GM21737 (cell line): ENCODE measurements around the gene ZNF362.
"Not testable (repeated sequence)": the region's sequence is repeated elsewhere in the genome, so short reads cannot be mapped to it uniquely, and the experiment has no call there.

Experiments
- ATAC-seq: cut with Tn5 transposase; IDR thresholded peaks from one replicate; pipeline ENCODE4 v1.9.1; 2021; ENCODE audit warnings: mild to moderate bottlenecking, moderate library complexity; ENCODE audit not compliant: unreplicated experiment

The ZNF362 gene

DNA sequence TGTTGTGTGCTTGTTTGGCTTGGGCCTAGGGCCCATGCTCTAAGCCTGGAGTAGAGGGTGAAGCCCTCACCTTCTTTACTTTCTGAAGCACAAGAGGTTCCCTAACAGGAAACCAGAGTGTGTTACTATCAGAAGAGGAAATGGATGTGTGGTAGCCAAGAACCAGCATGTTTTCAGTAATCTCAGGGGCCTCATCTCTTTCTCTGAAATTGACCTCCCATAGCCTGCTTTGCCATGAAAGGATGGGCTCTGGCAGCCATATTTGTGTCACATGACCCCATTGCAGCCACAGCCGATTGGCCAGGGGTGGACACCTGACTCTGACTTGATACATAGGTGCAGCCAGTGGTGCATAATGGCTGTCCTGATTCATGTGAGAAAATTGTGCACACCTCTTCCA, 46.0 kb downstream of the ZNF362 start:
- ATAC-seq, result no peak

DNA sequence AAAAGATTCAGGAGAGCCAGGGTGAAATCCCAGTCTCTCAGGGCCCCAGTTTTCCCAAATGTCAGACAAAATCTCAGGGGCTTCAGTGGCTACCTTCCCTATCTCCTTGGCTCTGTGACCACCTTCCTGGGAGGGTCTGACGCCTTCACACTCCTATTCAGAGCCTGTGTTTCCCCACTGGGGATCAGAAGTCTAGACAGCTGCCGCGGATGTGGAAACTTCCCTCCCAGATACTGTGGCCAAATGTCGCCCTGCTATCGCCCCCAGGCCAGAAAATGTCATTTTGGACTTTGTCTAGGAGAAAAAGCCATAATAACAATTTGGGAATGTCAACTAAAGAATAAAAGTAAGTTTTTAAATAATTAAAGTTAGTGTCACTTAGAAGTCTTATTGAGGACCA, 48.7 kb downstream of the ZNF362 start:
- no peak for ATAC-seq

DNA sequence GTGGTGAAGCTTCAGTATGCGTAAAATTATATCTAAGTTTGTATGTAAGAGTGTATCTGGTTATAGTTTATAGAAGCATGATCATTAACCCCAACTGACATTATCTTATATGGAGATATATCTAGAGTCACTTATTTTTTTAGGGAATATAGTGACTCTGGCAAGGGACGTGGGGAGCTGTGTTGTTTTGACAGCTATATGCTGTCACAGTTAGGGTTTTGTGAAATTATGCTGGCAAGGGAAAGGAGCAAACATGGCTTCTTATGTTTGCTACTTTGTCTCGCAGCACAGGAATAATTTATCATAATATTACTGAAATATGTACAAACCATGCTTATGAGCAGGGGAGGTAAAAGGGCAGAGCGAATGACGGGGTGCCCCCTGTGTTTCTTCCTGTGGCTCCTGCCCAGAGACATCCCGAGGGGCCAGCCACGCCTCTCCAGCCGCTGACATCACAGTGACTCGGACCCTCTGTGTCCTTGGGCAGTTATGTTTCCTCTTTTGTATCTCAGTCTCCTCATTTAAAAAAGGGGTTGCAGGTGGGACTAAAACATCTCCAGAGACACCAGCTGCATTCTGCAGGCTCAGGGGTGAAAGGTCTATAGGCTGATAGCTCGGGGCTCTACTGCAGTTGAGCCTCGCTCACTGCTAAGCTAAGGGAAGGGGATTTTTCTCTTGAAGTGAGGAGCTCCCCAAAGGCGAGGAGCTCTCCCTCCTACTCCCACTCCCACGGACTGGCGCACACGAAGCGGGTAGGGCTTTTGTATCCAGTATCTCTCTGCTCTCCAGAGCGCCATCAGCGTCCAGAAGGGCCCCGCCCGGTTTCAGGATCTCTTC, 49.7 kb downstream of the ZNF362 start:
- no peak for ATAC-seq

DNA sequence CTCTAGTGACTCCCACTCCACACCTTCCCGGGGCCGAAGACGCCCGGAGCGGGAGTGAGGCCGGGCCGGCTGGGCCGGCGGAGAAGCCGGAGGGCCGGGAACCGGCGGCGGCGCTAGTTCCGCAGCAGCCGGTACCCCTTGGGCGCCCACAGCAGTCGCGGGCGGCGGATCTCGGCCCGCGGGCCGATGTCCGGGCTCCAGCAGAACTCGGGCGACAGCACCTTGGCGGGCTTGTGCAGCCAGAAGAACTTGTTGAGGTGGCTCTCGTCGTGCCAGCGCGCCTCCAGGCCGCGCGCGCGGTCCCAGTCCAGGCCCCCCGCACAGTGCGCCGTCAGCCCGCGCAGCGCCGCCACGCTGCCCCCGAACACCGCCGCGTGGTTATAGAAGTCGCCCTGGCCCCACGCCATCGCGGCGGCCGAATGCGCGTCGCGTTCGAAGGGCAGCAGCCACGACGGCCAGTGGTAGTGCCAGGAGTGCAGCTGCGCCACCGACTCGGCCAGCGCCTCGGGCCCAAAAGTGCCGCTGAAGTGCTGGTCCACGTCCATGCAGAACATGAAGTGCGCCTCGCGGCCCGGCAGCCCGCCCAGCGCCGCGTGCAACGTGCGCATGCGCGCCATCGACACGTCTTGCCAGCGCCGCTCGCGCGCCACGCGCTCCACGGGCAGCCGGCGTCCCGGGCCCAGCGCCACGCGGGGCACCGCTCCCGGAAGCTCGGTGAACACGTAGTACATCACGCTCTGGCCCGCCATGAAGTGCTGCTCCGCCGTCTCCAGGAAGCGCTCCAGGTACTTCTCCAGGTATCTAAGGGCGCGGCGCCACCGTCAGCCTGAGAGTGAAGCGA, 50.6 kb downstream of the ZNF362 start:
- no peak for ATAC-seq

DNA sequence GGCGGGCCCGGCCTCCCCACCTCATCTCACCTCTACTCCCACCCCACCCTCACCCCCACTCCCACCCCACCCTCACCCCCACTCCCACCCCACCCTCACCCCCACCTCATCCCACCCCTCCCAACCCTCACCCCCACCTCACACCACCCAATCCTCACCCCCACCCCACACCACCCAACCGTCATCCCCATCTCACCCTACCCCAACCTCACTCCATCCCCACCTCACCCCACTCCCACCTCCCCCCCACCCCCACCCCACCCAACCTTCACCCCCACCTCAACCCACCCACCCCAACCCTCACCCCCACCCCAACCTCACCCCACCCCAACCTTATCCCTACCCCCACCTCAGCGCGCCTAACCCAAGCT, 51.2 kb downstream of the ZNF362 start:
- no peak for ATAC-seq

DNA sequence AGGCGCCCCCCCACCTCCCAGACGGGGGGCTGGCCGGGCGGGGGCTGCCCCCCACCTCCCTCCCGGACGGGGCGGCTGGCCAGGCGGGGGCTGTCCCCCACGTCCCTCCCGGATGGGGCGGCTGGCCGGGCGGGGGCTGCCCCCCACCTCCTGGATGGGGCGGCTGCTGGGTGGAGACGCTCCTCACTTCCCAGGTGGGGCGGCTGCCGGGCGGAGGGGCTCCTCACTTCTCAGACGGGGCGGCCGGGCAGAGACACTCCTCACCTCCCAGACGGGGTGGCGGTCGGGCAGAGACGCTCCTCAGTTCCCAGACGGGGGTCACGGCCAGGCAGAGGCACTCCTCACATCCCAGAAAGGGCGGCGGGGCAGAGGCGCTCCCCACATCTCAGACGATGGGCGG, 53.1 kb downstream of the ZNF362 start:
- not testable (repeated sequence) for ATAC-seq

DNA sequence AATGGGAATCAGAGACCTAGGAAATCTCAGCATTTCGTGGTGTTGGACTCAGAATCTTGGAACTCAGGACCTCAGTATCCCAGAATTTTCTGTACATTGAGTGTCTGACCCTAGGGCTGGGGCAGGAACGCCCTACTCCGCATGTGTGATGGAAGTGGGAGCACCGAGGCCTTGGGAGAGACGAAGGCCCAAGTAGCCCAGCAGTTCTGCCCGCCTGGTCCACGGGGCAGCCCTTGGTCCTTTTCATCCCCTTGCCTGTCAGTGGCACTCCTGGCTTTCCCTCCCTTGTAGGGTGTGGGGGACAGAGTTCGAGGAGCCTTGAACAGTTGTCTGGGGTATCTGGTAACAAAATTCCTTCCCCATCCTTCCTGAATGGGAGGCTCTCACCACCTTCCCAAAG, 54.4 kb downstream of the ZNF362 start:
- ATAC-seq, result no peak

DNA sequence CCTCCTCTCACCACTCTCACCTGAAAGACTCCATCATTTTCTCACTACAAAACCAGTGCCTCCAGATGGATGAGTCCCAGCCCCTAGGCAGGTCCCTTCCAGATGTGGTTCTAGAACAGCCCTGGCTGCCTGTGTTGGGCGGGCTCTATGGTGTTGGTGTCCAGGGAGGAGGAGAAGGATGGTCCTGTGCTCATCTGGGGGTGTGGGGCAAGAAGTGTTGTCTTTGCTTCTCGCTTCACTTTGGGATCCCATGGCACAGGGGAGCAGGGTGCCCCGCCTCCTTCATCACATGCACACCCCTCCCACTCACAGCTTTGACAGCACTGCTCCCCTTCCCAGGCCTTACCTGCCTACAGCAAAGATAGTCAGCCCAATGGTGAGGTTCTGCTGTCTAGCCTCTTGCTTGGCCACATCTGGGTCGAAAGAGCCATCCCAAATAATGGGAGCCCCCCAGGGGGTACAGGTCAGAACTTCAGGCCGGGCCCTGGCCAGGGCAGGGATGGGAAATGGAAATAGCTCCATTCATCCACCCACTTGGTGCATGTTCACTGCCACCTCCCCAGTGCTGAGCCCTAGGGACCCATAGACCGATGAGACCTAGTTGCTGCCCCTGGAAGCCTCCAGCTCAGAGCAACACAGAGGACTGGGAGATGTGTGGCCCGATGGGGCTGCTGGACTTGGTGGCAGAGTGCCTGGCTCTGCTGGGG, 55.6 kb downstream of the ZNF362 start:
- no peak for ATAC-seq

DNA sequence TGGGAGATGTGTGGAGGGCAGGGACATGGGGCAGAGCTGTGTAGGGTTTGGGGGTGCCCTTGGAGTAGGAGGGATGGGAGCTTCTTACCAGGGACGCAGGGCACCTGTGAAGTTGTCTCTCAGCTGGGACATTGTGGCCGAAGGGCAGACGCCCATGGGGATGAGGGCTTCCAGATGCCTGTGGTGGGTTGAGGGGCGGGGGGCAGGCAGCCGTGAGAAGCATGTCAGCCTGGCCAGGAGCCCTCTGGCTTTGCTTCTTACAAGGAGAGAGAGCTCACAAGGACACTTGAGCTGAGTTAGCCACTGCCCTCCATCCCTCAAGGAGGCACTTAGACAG, 56.1 kb downstream of the ZNF362 start:
- no peak for ATAC-seq

DNA sequence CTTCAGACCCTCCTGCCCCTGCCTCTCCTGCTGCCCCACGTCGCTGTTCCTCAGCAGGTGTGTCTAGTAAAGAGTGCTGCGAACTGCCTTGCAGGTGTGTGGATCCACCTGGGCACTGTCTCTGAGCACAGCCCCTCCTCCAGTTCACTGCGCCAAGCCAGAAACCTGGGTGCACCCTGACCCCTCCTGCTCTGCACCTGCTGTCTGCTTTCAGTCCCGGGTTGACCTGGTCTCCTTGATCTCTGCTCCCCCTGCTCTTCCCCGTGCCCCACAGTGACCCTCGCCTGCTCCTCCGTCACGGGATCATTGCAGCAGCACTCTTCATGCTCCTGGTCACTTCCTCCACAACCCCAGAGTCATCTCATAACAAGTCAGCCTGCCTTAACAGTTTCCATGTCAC, 58.1 kb downstream of the ZNF362 start:
- ATAC-seq, result no peak

DNA sequence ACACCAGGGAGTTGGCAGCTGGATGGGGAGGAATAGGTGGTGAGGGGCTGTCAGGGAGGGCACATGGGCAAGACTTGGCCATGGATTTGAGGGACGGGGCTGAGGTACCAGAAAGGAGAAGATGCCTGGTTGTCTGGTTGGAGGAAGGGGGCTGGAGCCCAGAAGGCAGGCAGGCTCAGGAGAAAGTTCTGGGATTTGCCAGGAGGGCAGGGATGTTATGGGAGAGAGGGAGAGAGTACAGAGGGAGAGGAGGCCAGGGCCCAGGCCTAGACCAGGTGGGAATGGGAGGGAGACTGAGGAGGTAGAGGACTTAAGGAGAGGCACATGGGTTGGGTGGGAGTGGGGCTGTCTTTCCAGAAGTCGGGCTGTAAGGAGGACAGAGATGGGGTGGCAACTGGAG, 60.3 kb downstream of the ZNF362 start:
- no peak for ATAC-seq

DNA sequence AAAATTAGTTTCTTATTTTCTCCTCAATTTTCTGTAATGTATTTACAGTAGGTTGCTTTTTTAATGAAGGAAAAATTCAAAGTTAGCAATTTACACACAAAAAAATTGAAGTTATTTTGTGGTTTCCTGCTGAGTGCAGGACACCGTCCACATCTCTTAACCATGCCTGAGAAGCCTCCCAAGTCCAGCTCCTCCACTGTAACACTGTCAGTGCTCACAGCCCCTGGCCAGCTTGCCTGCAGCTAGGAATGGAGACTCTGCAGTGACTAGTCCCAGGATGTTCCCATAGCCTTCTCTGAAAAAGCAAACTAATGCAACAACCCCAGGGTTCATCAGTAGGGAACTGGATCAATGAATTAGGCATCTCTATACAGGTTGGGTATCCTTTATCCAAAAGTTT, 61.1 kb downstream of the ZNF362 start:
- ATAC-seq, result no peak

DNA sequence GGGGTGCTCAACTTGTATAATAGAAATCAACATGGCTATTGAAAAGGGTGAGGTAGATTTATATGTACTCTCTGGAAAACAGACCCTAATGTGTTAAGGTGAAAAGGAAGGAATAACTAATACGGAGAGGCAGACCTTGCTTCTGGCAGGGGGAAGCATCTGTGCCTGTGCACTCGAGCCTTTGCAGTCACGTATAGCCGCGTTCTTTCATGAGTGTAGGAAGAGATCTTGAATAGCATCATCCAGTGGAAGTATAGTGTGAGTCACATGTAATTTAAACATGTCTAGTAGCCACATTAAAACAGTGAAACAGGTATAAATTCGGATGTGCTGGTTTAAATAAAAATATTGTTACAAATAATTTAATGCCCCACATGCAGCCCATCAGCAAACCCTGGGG, 61.7 kb downstream of the ZNF362 start:
- no peak for ATAC-seq

DNA sequence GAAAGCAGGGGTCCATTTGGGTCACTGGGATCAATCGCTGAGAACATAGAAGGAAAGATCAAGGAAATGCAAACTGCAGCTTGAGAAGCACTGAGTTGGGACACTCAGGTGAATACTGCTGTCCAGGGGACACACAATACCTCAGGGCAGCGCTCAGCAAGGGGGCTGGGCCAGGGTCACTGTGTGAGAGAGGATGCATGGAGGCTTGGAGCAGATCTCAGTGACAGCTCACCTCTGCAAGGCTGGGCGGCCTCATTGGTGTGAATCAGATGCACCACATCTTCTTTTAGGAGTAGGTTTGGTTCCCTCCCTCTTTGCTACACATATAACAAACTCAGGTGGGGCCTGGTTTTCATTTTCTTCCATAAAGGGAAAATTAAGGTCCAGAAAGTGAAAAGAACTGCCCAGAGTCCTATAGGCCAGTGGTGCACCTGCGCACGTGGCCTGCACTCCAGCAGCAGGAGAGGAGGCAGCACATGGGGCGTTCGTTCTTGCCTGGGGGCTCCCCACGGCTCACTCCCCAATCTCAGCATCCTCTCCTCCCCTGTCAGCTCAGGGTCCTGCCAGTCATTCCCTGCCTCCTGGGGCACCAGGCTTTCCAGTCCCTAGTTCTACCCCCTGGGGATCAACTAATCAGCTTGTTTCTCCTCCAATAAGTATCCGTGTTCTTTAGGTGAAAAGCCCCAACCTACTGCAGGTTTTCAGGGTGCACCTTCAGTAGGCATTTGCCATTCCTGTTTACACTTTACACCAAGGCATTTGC, 63.1 kb downstream of the ZNF362 start:
- no peak for ATAC-seq

DNA sequence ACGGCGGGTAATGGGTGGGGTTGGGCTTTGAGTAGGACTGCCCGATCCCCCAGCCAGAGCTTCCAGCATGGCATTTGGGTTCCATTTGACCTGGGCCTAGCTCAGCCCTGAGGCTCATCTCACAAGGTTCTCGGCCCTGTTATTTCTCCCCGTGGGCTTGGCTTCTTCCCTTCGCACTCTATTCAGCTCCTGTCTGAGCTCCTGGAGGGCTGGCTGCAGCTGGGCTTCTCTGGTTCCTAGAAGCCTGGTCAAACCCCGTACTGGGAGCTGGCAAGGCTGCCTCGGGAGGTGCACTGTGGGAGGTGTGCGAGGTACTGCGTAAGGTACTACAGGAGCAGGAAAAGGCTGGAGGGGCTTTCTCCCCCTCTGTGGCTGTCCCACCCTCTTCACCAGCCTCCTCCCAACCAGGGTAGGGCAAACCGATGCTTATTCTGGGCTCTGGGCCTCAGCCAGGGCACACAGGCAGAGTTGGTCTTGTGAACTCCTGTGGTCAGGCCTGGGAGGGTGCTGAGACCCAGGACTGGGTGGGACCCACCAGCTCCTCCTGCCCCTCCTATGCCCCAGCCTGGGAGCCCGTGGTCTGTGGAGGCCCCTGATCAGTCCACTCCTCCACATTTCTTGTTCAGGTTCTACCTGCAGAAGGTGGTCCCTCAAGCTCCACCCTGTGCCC, 63.8 kb downstream of the ZNF362 start:
- no peak for ATAC-seq

DNA sequence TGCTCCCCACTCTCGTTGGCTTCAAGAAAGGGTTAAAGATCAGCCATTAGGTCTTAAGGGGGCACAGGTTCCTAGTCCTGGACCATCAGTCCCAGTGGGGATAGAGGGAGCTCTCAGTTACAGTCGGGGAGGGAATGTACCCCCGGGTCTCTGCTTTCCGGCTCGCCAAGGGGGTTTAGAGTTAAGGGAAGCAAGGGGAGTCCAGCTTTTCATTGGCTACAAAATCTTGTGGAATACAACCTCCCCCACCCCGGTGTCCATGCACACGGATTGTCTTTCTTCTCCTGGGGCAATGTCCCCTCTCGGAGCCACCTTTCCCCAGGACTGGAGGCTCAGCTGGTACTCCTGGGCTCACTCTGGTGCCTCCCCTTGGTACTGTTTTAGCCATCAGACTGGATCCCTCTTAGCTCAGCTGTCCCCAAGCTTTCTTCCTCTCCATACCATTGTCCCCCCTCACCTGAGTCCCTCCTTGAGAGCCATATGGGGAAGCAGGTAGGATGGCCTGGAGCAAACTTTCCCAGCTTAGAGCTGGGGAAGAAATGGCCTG, 64.4 kb downstream of the ZNF362 start, which contains the start of gene A3GALT2:
Gene A3GALT2, minus strand, starts transcription at position 480 of the 547 bp plus-strand sequence. Its CDS starts 0 bp downstream, at position 480.
- ATAC-seq, result no peak

DNA sequence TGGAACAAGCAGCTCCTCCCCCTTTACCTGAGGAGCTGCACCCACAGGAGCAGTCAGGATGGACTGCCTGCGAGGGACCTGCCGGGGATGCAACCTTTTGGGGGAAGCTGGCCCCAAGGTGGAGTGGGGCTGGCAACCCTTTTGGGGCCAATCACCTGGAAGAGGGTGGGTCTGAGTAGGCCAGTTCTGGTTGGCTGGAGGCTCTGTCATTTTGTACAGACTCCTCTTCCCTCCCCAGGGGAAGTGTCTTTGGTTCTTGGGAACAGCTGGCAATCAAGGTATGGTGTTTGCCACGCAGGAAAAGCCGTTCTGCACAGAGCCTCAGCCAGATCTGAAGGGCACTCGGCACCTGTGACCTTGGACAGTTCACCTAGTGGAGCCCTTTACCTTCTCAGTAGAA, 64.9 kb downstream of the ZNF362 start:
- no peak for ATAC-seq

DNA sequence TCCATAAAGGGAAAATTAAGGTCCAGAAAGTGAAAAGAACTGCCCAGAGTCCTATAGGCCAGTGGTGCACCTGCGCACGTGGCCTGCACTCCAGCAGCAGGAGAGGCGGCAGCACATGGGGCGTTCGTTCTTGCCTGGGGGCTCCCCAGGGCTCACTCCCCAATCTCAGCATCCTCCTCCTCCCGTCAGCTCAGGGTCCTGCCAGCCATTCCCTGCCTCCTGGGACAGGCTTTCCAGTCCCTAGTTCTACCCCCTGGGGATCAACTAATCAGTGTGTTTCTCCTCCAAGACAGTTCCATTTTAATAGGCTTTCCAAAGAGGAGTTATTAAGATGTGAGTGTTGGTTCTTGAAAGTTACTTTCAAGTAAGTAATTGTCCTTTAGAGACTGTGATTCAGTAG, 65.8 kb downstream of the ZNF362 start:
- ATAC-seq, result no peak

DNA sequence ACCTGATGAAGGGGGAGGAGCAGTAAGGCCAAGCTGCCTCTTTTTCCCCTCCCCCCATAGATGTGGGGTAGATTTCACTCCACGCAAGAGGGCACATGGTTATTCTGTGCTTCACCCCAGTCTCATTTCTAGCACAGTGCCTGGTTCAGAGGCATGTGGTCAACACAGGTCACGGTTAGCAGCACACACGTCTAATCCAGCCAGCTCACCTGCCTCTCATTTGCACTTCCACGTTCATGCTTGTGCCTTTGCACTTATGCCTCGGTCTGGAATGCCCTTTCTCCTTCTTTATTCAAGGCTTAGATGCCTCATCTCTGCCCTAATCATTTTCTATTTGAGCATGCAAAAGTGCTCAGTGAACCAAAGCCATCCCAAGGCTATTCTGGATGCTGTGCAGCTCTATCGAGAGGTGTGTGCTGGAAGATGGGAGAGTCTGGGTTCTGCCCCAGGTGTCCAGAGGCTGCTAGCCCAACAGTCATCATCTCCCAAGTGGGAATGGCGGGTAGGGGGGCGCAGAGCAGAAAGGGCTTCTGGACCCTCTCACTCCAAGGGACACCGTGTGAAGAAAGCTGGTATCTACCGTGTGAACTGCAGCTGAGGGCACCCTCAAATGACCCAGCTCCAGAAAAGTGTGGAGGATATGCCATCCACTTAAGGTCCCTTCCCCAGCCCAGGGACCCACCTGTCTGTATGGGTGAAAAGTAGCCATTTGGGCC, 66.7 kb downstream of the ZNF362 start:
- ATAC-seq, result no peak
